Fibroblast of mammary gland (primary cell): ENCODE results near the gene TENM4.
"Not testable (repeated sequence)": the region's sequence is repeated elsewhere in the genome, so short reads cannot be mapped to it uniquely, and the experiment has no call there.

ENCODE experiments used
- DNase-seq: peaks from one replicate; pipeline ENCODE4 v3.0.0-alpha.2; 2010; ENCODE audit warnings: low read depth
- H3K4me3 ChIP-seq: 2 replicates; pipeline ENCODE4 v1.5.1; 2011; ENCODE audit warnings: low read depth, mild to moderate bottlenecking, low read length, moderate library complexity; ENCODE audit not compliant: control insufficient read depth
- CTCF ChIP-seq: conservative IDR thresholded peaks from 2 replicates; pipeline ENCODE4 v1.5.1; 2011; ENCODE audit warnings: low read depth, low read length, inconsistent platforms; ENCODE audit not compliant: control insufficient read depth, insufficient read depth

TENM4 gene

GRCh38 chr11:79227767-79228755 is 212.8 kb downstream of the TENM4 start:
- TF ChIP-seq CTCF: no peak
- DNase-seq: no peak
- no peak overlapping the region for H3K4me3 ChIP-seq

GRCh38 chr11:79227308-79227707 is 213.5 kb downstream of the TENM4 start:
- no peak overlapping the region for H3K4me3 ChIP-seq
- DNase-seq: no peak
- no peak for TF ChIP-seq CTCF

- no peak overlapping the region for H3K4me3 ChIP-seq
- TF ChIP-seq CTCF: no peak
- DNase-seq: no peak
Observed at GRCh38 chr11:79226126-79226525, 214.7 kb downstream of the TENM4 start.

GRCh38 chr11:79222163-79222562 is 218.7 kb downstream of the TENM4 start:
- not testable (repeated sequence) for H3K4me3 ChIP-seq, DNase-seq

GRCh38 chr11:79221444-79222130 is 219.2 kb downstream of the TENM4 start:
- TF ChIP-seq CTCF: no peak
- no peak overlapping the region for H3K4me3 ChIP-seq

GRCh38 chr11:79220171-79220570 is 220.7 kb downstream of the TENM4 start:
- peak; percentile 36 for DNase-seq
- no peak overlapping the region for H3K4me3 ChIP-seq
- TF ChIP-seq CTCF: no peak

More at GRCh38 chr11:79221444-79222130, 219.2 kb downstream of the TENM4 start:
- no peak for DNase-seq
